ENCODE measurements around the gene NUP153.

- TF ChIP-seq CTCF (IDR thresholded peaks at IDR 0.05) (no peak), JUND (IDR thresholded peaks at IDR 0.05) (no peak), NRF1 (IDR thresholded peaks at IDR 0.05; ENCODE audit: low read depth, low read length) (no peak), USF2 (IDR thresholded peaks at IDR 0.05; ENCODE audit: borderline replicate concordance, low read depth, low read length) (no peak), RAD21 (IDR thresholded peaks at IDR 0.05; ENCODE audit: low read length) (no peak)
Observed at GRCh38 chr6:17640477-17640917, 66.2 kb downstream of the NUP153 start.

Data from SK-N-SH (cell line).